HG02588 (cell line): Measurements from ENCODE around the gene HEPACAM.
A peak's percentile ranks its signal among the peaks of the same experiment; 100 is the strongest.

Source experiments
- ATAC-seq: cut with Tn5 transposase; IDR thresholded peaks from one replicate; pipeline ENCODE4 v1.9.1; 2021; ENCODE audit warnings: mild to moderate bottlenecking, moderate library complexity; ENCODE audit not compliant: unreplicated experiment

Gene HEPACAM

DNA sequence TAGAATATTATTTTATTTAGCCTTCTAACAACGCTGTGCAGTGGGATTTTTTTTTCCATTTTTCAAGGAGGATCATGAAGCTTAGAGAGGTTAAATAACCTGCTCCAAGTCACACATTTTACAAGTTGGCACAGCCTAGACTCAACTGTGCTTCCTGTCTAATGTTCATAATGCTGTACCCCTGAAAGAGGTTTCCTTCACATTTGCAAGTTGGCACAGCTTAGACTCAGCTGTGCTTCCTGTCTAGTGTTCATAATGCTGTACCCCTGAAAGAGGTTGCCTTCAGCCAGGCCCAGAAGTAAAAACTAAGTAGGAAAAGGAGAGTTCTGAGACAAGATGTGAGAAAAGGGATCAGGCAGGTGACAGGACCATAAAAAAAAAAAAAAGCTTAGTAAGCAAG, 7.9 kb upstream of the HEPACAM start:
- no peak for ATAC-seq

DNA sequence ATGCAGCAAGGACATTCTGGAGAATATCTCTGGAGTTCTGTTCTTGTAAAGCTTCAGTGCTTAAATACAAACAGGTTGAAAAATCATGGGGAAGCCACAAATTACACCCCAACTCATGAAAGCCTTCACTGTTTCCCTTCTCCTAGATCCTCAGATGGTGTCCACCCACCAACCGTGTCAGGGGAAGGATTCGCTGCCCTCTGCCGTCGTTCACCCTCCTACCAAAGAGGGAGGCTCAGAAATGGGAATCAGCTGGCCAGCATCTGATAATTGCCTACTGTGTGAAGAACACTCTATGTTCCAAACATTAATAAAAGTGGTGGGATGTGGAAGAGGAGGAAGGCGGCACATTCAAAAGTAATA, 7.4 kb upstream of the HEPACAM start:
- no peak for ATAC-seq

GRCh38 chr11:124942466-124943253, 6.8 kb upstream of the HEPACAM start:
- ATAC-seq: no peak

GRCh38 chr11:124941703-124942102, 5.9 kb upstream of the HEPACAM start:
- ATAC-seq: no peak

- no peak for ATAC-seq
Observed at GRCh38 chr11:124938970-124939369, 3.1 kb upstream of the HEPACAM start.

GRCh38 chr11:124938206-124938765, 2.4 kb upstream of the HEPACAM start:
- ATAC-seq: no peak

GRCh38 chr11:124937336-124937935, 1.6 kb upstream of the HEPACAM start:
- ATAC-seq: no peak

DNA sequence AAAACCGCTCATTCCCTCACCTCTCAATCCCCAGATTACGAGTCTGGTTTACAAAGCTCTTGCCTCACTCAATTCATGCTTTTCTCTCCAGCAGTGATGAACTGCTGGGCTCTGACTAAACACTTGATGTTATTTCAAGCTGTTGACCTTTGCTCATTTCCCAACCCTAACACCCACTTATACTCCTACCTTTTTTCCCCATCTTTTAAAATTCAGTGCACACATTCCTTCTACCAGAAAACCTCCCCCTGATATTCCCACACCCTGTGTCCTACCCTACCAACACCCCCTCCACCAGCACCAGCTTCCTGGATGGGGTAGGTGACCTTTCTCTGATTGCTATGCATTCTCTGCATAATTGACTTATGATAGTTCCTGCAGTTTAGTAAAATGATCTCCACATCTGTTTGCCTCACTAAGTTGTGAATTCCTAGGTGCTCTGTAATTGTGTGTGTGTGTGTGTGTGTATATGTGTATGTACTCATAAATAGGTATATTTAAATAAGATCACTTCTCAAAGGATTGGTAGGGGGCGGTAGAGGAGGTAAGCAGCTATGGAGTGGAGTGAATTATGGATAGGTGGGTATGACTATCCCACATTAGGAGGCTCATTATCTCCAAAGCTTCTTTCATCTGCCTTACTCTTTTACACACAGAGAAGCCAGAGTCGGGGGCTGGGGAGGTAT, 842 bp downstream of the HEPACAM start:
- ATAC-seq: no peak

GRCh38 chr11:124930799-124931198, 5.0 kb downstream of the HEPACAM start:
- ATAC-seq: no peak

DNA sequence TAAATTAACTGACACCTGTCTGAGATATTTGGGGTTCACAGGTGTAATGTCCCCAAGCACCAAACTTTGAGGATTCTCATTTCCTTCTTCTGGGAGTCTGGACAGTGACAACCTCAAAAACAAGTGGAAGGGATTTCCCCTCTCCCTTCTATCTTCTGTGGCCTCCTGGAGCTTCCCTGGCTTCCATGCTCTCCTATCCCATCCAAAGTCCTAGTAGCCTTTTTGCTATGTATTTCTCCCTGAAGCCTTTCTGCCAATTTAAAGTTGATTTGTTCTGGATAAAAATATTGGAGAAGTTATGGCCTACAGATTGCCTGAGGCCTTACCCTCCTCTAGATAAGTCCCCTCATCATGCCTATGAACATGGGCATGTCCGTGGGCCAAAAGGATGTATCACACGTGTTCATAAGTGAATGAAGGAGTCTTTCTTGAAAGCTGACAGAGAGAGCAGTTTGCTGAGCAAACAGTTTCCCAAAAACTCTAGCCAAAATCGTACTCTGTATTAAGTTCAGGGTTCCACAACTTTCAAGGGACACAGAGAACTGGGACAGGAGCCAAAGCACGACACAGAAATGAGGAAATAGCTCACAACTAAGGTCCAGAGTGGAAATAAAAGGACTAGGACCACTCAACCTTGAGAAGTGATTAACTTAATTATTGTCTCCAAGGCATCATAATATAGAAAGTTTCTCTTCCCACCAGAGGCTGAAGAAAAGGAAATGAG, 6.7 kb downstream of the HEPACAM start:
- ATAC-seq: no peak

DNA sequence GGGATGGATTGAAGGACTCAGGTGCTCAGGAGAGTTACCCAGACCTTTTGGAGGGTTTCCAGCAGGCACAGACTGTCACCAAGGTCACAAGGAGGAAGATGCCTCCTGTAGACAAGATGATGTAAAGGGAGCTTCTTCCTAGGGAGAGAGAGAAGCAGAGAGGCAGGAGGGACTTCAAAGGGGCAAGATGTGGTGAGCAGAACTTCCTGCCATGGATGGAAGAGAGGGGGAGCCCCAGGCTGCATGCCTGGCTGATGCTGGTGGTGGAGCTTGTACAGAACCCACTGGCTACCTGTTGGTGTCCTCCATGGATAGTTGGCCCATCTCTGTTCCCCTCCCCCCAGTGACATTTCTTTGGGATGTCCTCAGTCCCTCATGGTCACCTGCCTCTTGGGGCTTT, 12.6 kb downstream of the HEPACAM start:
- ATAC-seq: no peak

- ATAC-seq: no peak
Observed at GRCh38 chr11:124922831-124923230, 13.0 kb downstream of the HEPACAM start.

GRCh38 chr11:124920870-124921609, 14.8 kb downstream of the HEPACAM start:
- peak; percentile 74 for ATAC-seq

DNA sequence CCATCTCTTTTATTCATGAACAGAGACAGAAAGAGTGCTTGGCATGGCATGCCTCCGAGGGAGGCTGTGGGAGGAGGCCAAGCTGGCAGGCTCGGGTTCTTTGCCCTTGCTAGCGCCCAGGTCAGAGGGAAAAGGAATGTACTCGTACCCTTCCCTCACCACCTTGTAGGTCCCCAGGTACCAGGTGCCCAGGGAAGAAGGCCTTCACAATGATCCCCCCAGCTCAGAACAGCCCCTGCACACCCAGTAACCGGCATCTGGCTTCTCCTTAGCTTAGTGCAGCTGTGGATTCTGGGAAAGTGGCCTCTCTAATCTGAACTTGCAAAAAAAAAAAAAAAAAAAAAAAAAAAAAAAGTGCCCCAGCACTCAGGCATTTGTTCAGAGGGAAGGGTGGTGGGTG, 15.5 kb downstream of the HEPACAM start:
- no peak for ATAC-seq

DNA sequence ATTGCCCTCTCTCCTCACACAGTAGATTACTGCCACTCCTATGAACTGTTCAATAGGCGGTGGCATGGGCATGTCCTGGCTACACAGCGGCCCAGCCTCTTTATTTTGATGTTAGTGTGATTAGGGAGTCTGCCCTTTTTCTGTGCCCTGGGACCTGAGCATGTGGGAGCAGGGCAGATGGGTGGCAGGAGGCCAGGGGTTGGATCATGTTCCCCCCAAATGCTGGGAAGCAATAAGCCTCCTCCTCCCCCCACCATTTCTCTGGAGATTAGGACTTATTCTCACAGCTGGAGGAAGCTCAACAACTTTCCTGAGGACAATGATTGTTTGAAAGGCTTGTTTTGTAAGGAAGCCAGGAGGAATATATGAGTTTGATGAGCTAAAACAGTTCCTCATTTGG, 15.9 kb downstream of the HEPACAM start:
- ATAC-seq: no peak

GRCh38 chr11:124918950-124919349, 16.9 kb downstream of the HEPACAM start, which contains the start of gene HEPN1:
Gene HEPN1 (plus strand): TSS chr11:124919250.
- ATAC-seq: no peak

GRCh38 chr11:124917115-124917637, 18.7 kb downstream of the HEPACAM start:
- no peak for ATAC-seq

DNA sequence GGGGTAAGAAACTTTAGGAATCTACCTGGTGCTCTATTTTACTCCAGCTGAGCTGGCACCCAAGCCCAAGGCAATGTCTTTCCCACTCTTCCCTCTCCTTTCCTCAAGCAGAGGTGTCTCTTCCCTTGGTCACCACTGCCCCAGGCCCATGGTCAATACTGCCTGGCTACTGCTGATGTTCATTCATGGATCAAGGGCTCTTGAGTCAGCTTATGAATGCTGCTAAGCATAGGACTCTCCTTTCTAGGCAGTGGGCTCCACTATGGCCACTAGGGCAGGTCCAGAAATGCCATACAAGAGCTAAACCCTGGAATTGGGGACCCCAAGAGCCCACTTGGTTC, 19.5 kb downstream of the HEPACAM start:
- no peak for ATAC-seq

DNA sequence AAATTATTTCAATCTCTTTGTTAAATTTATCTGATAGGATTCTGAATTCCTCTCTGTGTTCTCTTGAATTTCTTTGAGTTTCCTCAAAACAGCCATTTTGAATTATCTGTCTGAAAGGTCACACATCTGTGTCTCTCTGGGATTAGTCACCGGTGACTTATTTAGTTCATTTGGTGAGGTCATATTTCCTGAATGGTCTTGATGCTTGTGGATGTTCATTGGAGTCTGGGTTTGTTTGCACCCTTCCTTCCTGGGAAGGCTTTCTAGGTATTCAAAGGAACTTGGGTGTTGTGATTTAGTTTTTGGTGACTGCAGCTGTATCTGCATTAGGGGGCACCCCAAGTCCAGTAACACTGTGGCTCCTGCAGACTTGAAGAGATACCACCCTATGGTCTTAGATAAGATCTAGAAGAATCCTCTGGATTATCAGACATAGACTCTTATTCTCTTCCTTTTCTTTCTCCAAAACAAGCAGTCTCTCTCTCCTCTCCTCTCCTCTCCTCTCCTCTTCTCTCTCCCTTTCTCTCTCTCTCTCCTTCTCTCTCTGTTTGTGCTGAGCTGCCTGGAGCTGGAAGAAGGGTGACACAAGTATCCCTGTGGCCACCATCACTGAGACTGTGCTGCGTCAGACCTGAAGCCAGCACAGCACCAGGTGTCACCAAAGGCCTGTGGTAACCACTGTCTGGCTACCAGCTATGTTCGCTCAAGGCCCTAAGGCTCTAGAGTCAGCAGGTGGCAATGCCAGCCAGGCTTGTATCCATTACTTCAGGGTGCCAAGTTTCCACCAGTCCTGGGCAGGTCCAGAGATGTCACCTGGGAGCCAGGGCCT, 20.1 kb downstream of the HEPACAM start:
- ATAC-seq: no peak
